ENCODE data around the gene WDR82.

Gene WDR82

DNA sequence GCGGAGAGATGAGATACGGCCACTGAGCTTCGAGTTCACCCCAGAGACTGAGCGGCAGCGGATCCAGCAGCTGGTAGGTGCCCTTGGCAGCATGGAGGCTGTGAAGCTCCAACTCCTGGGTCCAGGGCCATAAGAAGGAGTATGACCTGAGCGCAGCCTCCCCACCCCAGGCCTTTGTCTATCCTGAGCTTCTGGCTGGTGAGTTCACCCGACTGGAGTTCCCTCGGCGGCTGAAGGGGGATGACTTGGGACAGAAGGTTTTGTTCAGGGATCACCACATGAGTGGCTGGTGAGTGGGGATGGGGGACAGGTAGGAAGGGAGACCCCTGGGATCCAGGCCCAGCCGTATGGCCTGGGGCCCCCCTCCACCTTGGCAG is 30.3 kb downstream of the WDR82 start:
- no peaks in the 10 kb centered on the region for H3K9me3 ChIP-seq (ENCODE audit: insufficient read depth, low read depth, low read length)
- H3K4me3 ChIP-seq (ENCODE audit: low read length, poor library complexity, severe bottlenecking): no peak overlapping the region
- peaks cover 6% of the 10 kb centered on the region; the same call in 1 of the 2 replicates for H3K36me3 ChIP-seq (ENCODE audit: insufficient read depth, low read length)
- peaks cover 6% of the 10 kb centered on the region; the same call in 1 of the 2 replicates for H3K79me2 ChIP-seq (ENCODE audit: insufficient read depth, low read length)
- no peaks in the 10 kb centered on the region for H4K20me1 ChIP-seq (ENCODE audit: insufficient read depth, low read length, poor library complexity, severe bottlenecking)
- H3K27me3 ChIP-seq (ENCODE audit: insufficient read depth, low read length, poor library complexity, severe bottlenecking): no peaks in the 10 kb centered on the region
- H3K9ac ChIP-seq (ENCODE audit: low read depth, low read length, poor library complexity, severe bottlenecking): no peak overlapping the region
- no peak for TF ChIP-seq EZH2phosphoT487 (IDR thresholded peaks at IDR 0.05; ENCODE audit: borderline replicate concordance)
- H3K9me2 ChIP-seq (replicated peaks; ENCODE audit: low read depth, low read length): no peaks in the 10 kb centered on the region
- no peaks in the 10 kb centered on the region for H3F3A ChIP-seq (ENCODE audit: low read depth)
- H2AFZ ChIP-seq (ENCODE audit: low read length): no peak overlapping the region
- H3K4me2 ChIP-seq (ENCODE audit: low read depth, low read length, poor library complexity, severe bottlenecking): no peak overlapping the region
- H3K4me1 ChIP-seq (ENCODE audit: insufficient read depth, low read length, poor library complexity, severe bottlenecking): peaks cover 8% of the 10 kb centered on the region

- H4K20me1 ChIP-seq (ENCODE audit: insufficient read depth, low read length, poor library complexity, severe bottlenecking): no peaks in the 10 kb centered on the region
- H3K4me1 ChIP-seq (ENCODE audit: insufficient read depth, low read length, poor library complexity, severe bottlenecking): peaks cover 2% of the 10 kb centered on the region
- H2AFZ ChIP-seq (ENCODE audit: low read length): no peak overlapping the region
- no peak overlapping the region for H3K4me2 ChIP-seq (ENCODE audit: low read depth, low read length, poor library complexity, severe bottlenecking)
- H3K9me3 ChIP-seq (ENCODE audit: insufficient read depth, low read depth, low read length): no peaks in the 10 kb centered on the region
- H3K79me2 ChIP-seq (ENCODE audit: insufficient read depth, low read length): peaks cover 3% of the 10 kb centered on the region; the same call in 1 of the 2 replicates
- no peaks in the 10 kb centered on the region for H3F3A ChIP-seq (ENCODE audit: low read depth)
- H3K4me3 ChIP-seq (ENCODE audit: low read length, poor library complexity, severe bottlenecking): no peak overlapping the region
- TF ChIP-seq CTCF (conservative IDR thresholded peaks at IDR 0.05; ENCODE audit: low read length) (no peak), EZH2phosphoT487 (IDR thresholded peaks at IDR 0.05; ENCODE audit: borderline replicate concordance) (no peak)
- no peaks in the 10 kb centered on the region for H3K9me2 ChIP-seq (replicated peaks; ENCODE audit: low read depth, low read length)
- H3K9ac ChIP-seq (ENCODE audit: low read depth, low read length, poor library complexity, severe bottlenecking): no peak overlapping the region
- H3K36me3 ChIP-seq (ENCODE audit: insufficient read depth, low read length): peaks cover 6% of the 10 kb centered on the region; the same call in 1 of the 2 replicates
- no peaks in the 10 kb centered on the region for H3K27me3 ChIP-seq (ENCODE audit: insufficient read depth, low read length, poor library complexity, severe bottlenecking)
These were observed 30.9 kb downstream of the WDR82 start for GRCh38 chr3:52247409-52248164.

DNA sequence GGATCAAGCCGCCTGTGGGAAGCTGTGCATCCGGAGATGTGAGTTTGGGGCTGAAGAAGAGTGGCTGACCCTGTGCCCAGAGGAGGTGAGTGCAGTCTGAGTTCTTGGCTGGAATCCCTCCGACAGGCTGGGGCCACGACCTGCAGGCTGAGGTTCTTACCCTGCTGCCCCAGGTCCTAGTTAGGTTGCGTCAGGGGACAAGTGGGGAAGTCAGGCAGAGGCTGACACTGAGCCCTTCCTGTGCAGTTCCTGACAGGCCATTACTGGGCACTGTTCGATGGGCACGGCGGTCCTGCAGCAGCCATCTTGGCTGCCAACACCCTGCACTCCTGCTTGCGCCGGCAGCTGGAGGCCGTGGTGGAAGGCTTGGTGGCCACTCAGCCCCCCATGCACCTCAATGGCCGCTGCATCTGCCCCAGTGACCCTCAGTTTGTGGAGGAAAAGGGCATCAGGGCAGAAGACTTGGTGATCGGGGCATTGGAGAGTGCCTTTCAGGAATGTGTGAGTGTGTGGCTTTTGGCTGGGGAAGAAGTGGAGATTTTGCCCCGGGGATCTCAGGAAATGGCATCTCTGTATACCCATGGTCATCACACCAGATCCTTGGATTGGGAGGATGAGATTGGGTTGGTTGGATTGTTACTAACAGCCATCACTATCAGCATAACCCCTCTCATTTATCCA is 31.6 kb downstream of the WDR82 start:
- no peaks in the 10 kb centered on the region for H3K9me2 ChIP-seq (replicated peaks; ENCODE audit: low read depth, low read length)
- no peak overlapping the region for H3K9ac ChIP-seq (ENCODE audit: low read depth, low read length, poor library complexity, severe bottlenecking)
- H2AFZ ChIP-seq (ENCODE audit: low read length): no peak overlapping the region
- TF ChIP-seq EZH2phosphoT487 (IDR thresholded peaks at IDR 0.05; ENCODE audit: borderline replicate concordance): no peak
- TF ChIP-seq CTCF (conservative IDR thresholded peaks at IDR 0.05; ENCODE audit: low read length): no peak
- no peaks in the 10 kb centered on the region for H3K27me3 ChIP-seq (ENCODE audit: insufficient read depth, low read length, poor library complexity, severe bottlenecking)
- H3K4me3 ChIP-seq (ENCODE audit: low read length, poor library complexity, severe bottlenecking): no peak overlapping the region
- no peaks in the 10 kb centered on the region for H3K4me1 ChIP-seq (ENCODE audit: insufficient read depth, low read length, poor library complexity, severe bottlenecking)
- H3K79me2 ChIP-seq (ENCODE audit: insufficient read depth, low read length): no peaks in the 10 kb centered on the region
- no peaks in the 10 kb centered on the region for H3K9me3 ChIP-seq (ENCODE audit: insufficient read depth, low read depth, low read length)
- no peak overlapping the region for H3K4me2 ChIP-seq (ENCODE audit: low read depth, low read length, poor library complexity, severe bottlenecking)
- H3K36me3 ChIP-seq (ENCODE audit: insufficient read depth, low read length): peaks cover 4% of the 10 kb centered on the region; the same call in 1 of the 2 replicates
- H3F3A ChIP-seq (ENCODE audit: low read depth): no peaks in the 10 kb centered on the region
- H4K20me1 ChIP-seq (ENCODE audit: insufficient read depth, low read length, poor library complexity, severe bottlenecking): no peaks in the 10 kb centered on the region
